ENCODE measurements around the gene NOS1AP.

The NOS1AP gene

DNA sequence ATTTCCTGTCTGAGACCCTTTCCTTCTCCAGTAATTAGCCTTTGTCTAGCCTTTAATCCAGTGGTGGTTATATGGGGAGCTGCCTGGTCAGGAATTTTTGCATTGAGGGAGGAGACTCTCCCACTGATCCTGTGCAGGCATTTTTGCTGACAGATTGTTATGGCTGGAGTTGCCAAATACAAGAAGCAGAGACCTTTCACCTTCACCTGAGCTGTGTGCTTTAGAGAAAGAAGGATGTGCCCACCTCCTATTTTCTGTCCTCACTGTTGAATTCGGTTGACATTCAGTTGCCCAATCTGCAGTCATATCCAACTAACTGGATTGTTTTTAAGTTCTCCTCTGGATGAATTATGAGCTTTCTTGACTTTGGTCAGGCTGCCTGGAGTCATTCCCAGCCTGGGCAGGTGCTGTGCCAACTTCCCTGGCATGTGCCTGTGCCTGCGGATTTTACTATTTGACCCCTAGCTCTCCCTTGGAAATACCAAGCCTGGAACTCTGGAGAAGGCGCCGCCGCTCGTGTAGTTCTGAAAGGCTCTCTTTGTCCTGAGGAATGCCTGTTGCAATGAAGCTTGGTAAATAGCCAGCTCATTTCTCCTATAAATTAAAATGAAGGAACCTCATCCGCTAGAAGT is 143.9 kb downstream of the NOS1AP start:
- no peak for DNase-seq (ENCODE audit: low read depth)
- H3K4me3 ChIP-seq (ENCODE audit: low read depth, low read length), result no peak overlapping the region
- TF ChIP-seq, protein P1, sequence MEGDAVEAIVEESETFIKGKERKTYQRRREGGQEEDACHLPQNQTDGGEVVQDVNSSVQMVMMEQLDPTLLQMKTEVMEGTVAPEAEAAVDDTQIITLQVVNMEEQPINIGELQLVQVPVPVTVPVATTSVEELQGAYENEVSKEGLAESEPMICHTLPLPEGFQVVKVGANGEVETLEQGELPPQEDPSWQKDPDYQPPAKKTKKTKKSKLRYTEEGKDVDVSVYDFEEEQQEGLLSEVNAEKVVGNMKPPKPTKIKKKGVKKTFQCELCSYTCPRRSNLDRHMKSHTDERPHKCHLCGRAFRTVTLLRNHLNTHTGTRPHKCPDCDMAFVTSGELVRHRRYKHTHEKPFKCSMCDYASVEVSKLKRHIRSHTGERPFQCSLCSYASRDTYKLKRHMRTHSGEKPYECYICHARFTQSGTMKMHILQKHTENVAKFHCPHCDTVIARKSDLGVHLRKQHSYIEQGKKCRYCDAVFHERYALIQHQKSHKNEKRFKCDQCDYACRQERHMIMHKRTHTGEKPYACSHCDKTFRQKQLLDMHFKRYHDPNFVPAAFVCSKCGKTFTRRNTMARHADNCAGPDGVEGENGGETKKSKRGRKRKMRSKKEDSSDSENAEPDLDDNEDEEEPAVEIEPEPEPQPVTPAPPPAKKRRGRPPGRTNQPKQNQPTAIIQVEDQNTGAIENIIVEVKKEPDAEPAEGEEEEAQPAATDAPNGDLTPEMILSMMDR (IDR thresholded peaks at IDR 0.05; ENCODE audit: low read depth, low read length), result no peak
- no peak for TF ChIP-seq POLR2A (IDR thresholded peaks at IDR 0.05; ENCODE audit: extremely low read depth, insufficient read length)
- TF ChIP-seq MYC (IDR thresholded peaks at IDR 0.05; ENCODE audit: low read depth, low read length), result no peak
- TF ChIP-seq, protein P2, sequence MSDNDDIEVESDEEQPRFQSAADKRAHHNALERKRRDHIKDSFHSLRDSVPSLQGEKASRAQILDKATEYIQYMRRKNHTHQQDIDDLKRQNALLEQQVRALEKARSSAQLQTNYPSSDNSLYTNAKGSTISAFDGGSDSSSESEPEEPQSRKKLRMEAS (IDR thresholded peaks at IDR 0.05; ENCODE audit: low read depth, low read length), result no peak

DNA sequence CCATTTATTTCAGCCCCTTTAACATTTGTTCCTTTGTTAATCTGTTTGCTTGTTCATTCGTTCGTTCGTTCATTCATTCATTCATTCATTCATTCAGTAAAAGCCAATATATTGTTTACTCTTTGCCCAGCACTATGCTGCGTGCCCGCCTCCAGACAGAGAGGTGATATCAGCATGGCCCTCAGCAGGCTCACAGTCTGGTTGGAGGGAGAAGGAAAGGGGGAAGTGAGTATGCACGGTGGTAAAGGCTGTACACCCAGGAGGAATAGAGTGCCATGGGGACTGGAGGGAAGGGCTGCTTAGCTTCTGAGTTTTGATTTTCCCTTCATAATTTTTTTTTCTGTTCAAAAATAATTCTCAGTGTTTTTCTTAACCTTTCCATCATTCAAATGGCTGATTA is 144.7 kb downstream of the NOS1AP start:
- TF ChIP-seq, protein P2 (IDR thresholded peaks at IDR 0.05; ENCODE audit: low read depth, low read length), result no peak
- TF ChIP-seq MYC (IDR thresholded peaks at IDR 0.05; ENCODE audit: low read depth, low read length) (no peak), POLR2A (IDR thresholded peaks at IDR 0.05; ENCODE audit: extremely low read depth, insufficient read length) (no peak)
- TF ChIP-seq, protein P1 (IDR thresholded peaks at IDR 0.05; ENCODE audit: low read depth, low read length), result no peak
- no peak overlapping the region for H3K4me3 ChIP-seq (ENCODE audit: low read depth, low read length)
- DNase-seq (ENCODE audit: low read depth), result peak; percentile 9

DNA sequence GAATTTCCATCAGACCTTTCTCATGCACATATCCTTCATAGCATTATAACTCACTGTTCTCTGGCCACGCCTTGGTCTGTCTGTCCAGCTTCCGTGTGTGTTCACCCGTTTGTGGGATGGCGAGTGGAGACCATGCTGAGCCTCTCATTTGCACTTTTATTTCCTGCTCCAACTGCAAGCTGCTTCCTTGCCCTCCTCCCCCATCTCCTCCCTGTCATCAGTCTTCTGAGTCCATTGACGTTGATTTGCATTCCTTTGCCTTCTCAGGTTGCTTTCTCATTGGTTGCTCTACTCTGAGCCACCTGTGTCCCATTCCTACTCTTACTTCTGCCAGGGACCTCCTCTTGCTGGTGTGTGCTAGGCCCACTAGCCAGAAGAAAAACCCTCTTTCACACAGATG is 146.4 kb downstream of the NOS1AP start:
- TF ChIP-seq MYC (IDR thresholded peaks at IDR 0.05; ENCODE audit: low read depth, low read length) (no peak), POLR2A (IDR thresholded peaks at IDR 0.05; ENCODE audit: extremely low read depth, insufficient read length) (no peak)
- TF ChIP-seq, protein P2 (IDR thresholded peaks at IDR 0.05; ENCODE audit: low read depth, low read length), result no peak
- TF ChIP-seq, protein P1 (IDR thresholded peaks at IDR 0.05; ENCODE audit: low read depth, low read length), result no peak
- DNase-seq (ENCODE audit: low read depth), result no peak
- no peak overlapping the region for H3K4me3 ChIP-seq (ENCODE audit: low read depth, low read length)

DNA sequence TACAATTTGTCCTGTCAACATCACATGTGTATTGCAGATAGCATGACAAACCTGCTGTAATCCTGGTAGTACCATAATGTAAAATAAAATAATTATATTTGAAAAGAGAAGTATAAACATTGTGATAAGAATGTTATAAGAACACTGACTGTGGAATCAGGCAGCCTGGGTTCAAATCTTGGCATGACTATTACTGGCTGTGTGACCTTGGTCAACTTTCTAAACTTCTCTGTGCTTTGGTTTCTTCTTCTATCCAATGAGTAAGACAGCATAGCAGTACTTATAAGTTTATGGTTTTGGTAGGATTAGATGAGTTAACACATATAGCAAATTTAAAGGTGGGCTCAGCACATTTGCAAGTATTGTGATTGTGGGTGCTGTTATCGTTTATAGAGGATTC is 147.1 kb downstream of the NOS1AP start:
- no peak for DNase-seq (ENCODE audit: low read depth)
- H3K4me3 ChIP-seq (ENCODE audit: low read depth, low read length), result no peak overlapping the region
- TF ChIP-seq, protein P1 (IDR thresholded peaks at IDR 0.05; ENCODE audit: low read depth, low read length), result no peak
- TF ChIP-seq MYC (IDR thresholded peaks at IDR 0.05; ENCODE audit: low read depth, low read length) (no peak), POLR2A (IDR thresholded peaks at IDR 0.05; ENCODE audit: extremely low read depth, insufficient read length) (no peak)
- TF ChIP-seq, protein P2 (IDR thresholded peaks at IDR 0.05; ENCODE audit: low read depth, low read length), result no peak

DNA sequence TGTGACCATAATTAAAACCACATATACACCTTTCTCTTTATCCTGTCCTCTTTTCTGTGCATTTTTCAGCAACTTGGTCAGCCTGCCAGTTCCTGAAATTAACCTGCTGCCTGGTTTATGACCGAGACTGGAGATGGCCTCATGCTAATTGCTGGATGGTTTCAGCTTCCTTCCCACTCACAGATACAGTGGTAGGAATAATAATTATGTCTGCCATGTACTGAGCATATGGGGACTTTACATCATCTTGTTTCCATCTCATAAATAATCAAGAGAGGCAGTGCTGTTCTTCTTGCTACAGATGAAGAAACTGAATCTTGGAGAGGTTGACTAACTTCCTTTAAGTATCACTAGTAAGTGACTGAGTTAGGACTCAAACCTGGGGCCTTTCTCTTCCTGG is 148.2 kb downstream of the NOS1AP start:
- TF ChIP-seq MYC (IDR thresholded peaks at IDR 0.05; ENCODE audit: low read depth, low read length), result no peak
- TF ChIP-seq, protein P1 (IDR thresholded peaks at IDR 0.05; ENCODE audit: low read depth, low read length), result no peak
- H3K4me3 ChIP-seq (ENCODE audit: low read depth, low read length), result no peak overlapping the region
- DNase-seq (ENCODE audit: low read depth), result no peak

DNA sequence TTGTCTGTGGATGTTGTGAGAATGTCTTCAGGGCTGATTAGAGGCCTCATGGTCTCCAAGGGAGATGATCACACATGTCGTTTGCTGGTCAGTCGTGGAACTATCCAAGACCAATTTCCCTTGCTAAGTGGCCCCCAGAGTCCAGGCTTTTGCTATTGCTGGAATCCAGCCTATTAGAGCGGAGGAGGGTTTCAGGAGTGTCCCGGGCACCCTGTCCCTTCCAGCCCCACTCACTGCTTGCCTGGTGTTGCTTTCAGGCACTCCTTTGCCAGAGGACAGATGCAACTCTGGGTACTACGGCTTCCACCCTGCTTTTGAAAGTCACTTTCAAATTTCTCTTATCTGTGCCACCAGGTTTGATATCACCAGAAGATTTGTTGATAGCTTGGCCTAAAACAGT is 149.1 kb downstream of the NOS1AP start:
- H3K4me3 ChIP-seq (ENCODE audit: low read depth, low read length), result no peak overlapping the region
- TF ChIP-seq, protein P2 (IDR thresholded peaks at IDR 0.05; ENCODE audit: low read depth, low read length), result no peak
- TF ChIP-seq MYC (IDR thresholded peaks at IDR 0.05; ENCODE audit: low read depth, low read length) (no peak), POLR2A (IDR thresholded peaks at IDR 0.05; ENCODE audit: extremely low read depth, insufficient read length) (no peak)
- TF ChIP-seq, protein P1 (IDR thresholded peaks at IDR 0.05; ENCODE audit: low read depth, low read length), result no peak
- DNase-seq (ENCODE audit: low read depth), result no peak
